Neural cell (in vitro differentiated cells): ENCODE data around the gene TRPM5.

Source experiments
- CTCF ChIP-seq: fragments of 450-650 bp; IDR thresholded peaks from 2 replicates; pipeline ENCODE4 v1.5.1; 2014; ENCODE audit warnings: antibody characterized with exemption, mild to moderate bottlenecking, moderate library complexity; ENCODE audit not compliant: poor library complexity, severe bottlenecking
- POLR2AphosphoS5 ChIP-seq: IDR thresholded peaks from 2 replicates; pipeline ENCODE4 v1.6.1; 2012

GRCh38 chr11:2436013-2436520 lies 8.2 kb downstream of the TRPM5 start:
- no peak for TF ChIP-seq POLR2AphosphoS5
- no peak for TF ChIP-seq CTCF
